Fibroblast of skin of scalp (primary cell): ENCODE results near the gene SIRPB2.
"Not testable (repeated sequence)": the region's sequence is repeated elsewhere in the genome, so short reads cannot be mapped to it uniquely, and the experiment has no call there.

ENCODE experiments used
- DNase-seq: peaks from one replicate; pipeline ENCODE4 v3.0.0-alpha.2; 2013

The SIRPB2 gene

GRCh38 chr20:1499528-1500420, 8.6 kb upstream of the SIRPB2 start:
- DNase-seq, result no peak

GRCh38 chr20:1497371-1497770, 6.2 kb upstream of the SIRPB2 start:
- DNase-seq, result not testable (repeated sequence)

GRCh38 chr20:1496930-1497329, 5.7 kb upstream of the SIRPB2 start:
- no peak for DNase-seq

GRCh38 chr20:1494436-1494835, 3.2 kb upstream of the SIRPB2 start:
- DNase-seq, result no peak

- no peak for DNase-seq
These were observed 2.3 kb upstream of the SIRPB2 start for GRCh38 chr20:1493536-1493935.

GRCh38 chr20:1491860-1492642, 831 bp upstream of the SIRPB2 start:
- DNase-seq, result no peak

- DNase-seq, result no peak
These were observed 501 bp downstream of the SIRPB2 start for GRCh38 chr20:1490643-1491195.

GRCh38 chr20:1489764-1490436, 1.3 kb downstream of the SIRPB2 start:
- DNase-seq, result no peak

GRCh38 chr20:1489325-1489724, 1.9 kb downstream of the SIRPB2 start:
- no peak for DNase-seq

- no peak for DNase-seq
These were observed 4.7 kb downstream of the SIRPB2 start for GRCh38 chr20:1486566-1486965.

- DNase-seq, result no peak
These were observed 6.6 kb downstream of the SIRPB2 start for GRCh38 chr20:1484438-1485116.

- no peak for DNase-seq
These were observed 11.2 kb downstream of the SIRPB2 start for GRCh38 chr20:1479831-1480595.

- DNase-seq, result peak; percentile 24
These were observed 12.7 kb downstream of the SIRPB2 start for GRCh38 chr20:1478566-1478965.

GRCh38 chr20:1477896-1478490, 13.2 kb downstream of the SIRPB2 start:
- no peak for DNase-seq

- DNase-seq, result no peak
These were observed 16.2 kb downstream of the SIRPB2 start for GRCh38 chr20:1474817-1475603.

GRCh38 chr20:1474325-1474724, 16.9 kb downstream of the SIRPB2 start:
- no peak for DNase-seq

- DNase-seq, result no peak
These were observed 17.7 kb downstream of the SIRPB2 start for GRCh38 chr20:1473246-1474220.

- DNase-seq, result no peak
These were observed 18.5 kb downstream of the SIRPB2 start for GRCh38 chr20:1472556-1473245.
